H7 (cell line): Measurements from ENCODE around the gene PAPLN. TPM values are rescaled to one million over a fixed set of nuclear protein-coding genes. Genes with fewer than 3 reads are reported as not detected.

Experiments
- DNase-seq: peaks from one replicate; pipeline ENCODE4 v3.0.0; 2012
- H3K27me3 ChIP-seq: 2 replicates; pipeline ENCODE4 v1.6.0; 2011; ENCODE audit warnings: mild to moderate bottlenecking, low read length; ENCODE audit not compliant: control insufficient read depth, insufficient read depth
- H3K36me3 ChIP-seq: replicated peaks from 2 replicates; pipeline ENCODE4 v1.5.1; 2011; ENCODE audit warnings: low read length; ENCODE audit not compliant: control insufficient read depth, insufficient read depth
- H3K4me3 ChIP-seq: 2 replicates; pipeline ENCODE4 v1.5.1; 2011; ENCODE audit warnings: low read depth, mild to moderate bottlenecking, control low read depth, low read length, moderate library complexity; ENCODE audit not compliant: insufficient read depth
- total RNA-seq: library from RNA; depleted of rRNA; stranded (reverse); fragments of >200 nt; shearing (Covaris generic); gene quantifications from 2 replicates; pipeline ENCODE4 v1.2.3, GENCODE V29; 2014

The PAPLN gene
- total RNA-seq, 1 experiment from 2014 or later = 1.0 TPM

DNA sequence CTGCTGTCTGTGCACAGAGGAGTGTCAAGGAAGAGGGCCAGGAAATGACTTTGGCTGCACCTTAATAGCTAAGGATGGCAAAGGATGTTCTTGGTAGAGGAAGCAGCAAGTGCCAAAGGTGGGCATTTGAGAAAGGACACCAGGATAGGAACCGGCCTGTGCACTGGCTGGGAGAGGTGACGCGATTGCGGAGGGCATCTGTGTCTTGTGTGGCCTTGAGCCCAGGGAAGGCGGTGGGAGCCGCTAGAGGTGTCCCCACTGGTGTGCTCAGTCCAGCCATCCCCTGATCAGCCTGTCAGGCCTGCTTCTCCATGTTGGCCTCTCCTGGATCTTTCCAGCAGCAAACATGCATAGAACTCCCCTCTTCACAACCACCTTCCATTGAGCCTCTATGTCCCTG is 30.2 kb downstream of the PAPLN start:
- Histone ChIP-seq H3K36me3 (no peaks in the 10 kb centered on the region), H3K27me3 (no peaks in the 10 kb centered on the region; the same call in 1 of the 2 replicates), H3K4me3 (no peak overlapping the region)
- no peak for DNase-seq

DNA sequence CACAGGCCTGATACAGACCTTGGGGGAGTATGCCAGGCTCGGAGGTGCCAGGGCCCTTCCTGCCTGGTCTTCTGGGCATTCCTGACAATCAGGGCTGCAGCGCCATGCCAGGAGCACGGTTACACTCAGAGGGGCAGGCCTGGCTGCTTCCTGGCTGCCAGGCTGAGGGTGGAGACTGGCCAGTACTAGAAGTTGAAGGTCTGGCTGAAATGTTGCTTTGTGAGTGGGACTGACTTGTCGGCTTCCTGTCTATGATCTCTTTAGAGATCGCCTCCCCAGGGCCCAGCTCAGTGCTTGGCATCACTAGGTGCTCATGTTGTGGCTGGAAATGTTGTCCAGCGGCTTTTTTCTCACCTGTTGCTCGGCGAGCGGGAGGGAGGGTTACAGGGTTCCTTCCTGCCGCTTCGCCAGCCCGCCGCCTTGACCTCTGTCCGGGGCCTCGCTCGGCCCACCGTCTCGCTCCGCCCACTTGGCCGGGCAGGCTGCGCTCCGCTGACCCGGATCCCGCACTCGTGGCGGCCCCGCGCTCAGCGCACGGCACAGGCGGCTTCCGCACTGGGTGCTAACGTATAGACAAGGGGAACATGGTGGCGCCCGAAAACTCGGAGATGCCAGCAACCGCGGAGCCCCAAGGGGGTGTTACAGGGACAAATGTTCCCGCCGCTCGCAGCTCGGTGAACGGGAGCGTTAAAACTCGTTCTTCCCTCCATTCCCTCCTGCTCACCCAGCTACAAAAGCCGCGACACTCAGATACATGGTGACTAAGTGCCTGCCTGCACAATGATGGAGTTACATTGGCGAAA is 32.6 kb downstream of the PAPLN start:
- H3K36me3 ChIP-seq = no peaks in the 10 kb centered on the region
- peak overlapping the region; percentile 19; the same call in 1 of the 2 replicates for H3K4me3 ChIP-seq
- peak; percentile 90 for DNase-seq
- no peaks in the 10 kb centered on the region; the same call in 1 of the 2 replicates for H3K27me3 ChIP-seq

DNA sequence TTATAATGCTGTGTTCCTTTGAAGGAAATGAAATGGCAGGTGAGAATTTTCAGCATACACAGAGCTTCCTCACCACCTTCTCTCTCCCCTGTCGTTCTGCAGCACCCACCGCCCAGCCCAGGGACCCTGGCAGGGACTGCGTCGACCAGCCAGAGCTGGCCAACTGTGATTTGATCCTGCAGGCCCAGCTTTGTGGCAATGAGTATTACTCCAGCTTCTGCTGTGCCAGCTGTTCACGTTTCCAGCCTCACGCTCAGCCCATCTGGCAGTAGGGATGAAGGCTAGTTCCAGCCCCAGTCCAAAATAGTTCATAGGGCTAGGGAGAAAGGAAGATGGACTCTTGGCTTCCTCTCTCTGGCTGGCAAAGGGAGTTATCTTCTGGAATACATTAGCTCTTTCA is 35.1 kb downstream of the PAPLN start:
- no peak for DNase-seq
- Histone ChIP-seq H3K27me3 (no peaks in the 10 kb centered on the region; the same call in 1 of the 2 replicates), H3K36me3 (peaks cover 12% of the 10 kb centered on the region), H3K4me3 (no peak overlapping the region)

DNA sequence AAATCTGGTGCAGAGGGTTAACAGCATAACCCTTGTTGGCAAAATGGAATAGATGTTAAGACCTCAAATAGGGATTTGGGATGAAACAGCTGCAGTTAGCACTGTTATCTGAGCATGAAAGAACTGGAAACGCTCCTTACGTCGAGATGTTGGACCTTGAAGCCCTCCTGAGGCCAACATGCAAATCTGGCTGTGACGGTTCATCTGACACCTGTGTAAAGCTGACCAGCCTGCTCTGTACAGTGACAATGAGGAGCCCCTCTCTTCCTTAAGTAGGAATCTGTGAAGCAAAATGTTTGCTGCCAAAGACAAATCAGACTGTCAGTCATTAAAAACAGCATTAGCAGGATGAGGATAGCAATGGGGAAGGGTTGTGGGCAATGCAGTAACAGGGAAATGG is 36.5 kb downstream of the PAPLN start:
- peaks cover 12% of the 10 kb centered on the region for H3K36me3 ChIP-seq
- H3K4me3 ChIP-seq = no peak overlapping the region
- DNase-seq = no peak
- H3K27me3 ChIP-seq = no peaks in the 10 kb centered on the region; the same call in 1 of the 2 replicates

DNA sequence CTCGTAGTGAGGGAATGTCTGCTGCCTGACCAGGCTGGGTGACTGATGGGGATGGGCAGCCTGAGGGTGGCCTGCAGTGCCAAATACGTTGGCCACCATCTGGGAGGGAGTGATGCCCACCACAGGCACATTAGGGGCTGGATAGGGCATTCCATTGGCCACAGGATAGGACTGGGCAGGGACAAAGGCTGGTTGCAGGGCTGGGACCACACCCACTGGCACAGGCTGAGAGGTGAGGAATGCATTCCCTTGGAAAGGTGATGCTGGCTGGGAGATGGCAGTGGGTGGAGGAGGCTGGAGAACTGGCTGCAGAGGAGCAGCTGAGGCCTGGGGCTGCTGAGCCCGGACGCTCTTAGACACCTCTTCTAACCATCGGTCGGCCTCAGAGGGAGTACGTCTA is 39.5 kb downstream of the PAPLN start:
- Histone ChIP-seq H3K4me3 (no peak overlapping the region), H3K27me3 (no peaks in the 10 kb centered on the region), H3K36me3 (peaks cover 12% of the 10 kb centered on the region)
- DNase-seq = no peak

DNA sequence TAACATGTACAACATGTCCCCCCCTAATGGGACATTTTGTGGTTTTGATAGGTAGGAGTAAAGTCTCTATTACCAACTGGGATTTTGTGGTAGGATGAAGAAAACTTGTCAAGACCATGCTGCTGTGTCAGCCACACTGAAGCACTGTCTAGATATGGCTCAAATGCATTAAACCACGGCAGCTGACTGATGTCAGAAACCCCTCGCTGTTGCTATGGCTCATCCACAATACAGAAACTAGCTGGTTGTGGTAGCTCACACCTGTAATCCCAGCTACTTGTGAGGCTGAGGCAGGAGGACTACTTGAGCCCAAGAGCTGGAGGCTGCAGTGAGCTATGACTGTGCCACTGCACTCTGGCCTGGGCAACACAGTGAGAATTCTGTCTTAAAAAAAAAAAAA is 40.1 kb downstream of the PAPLN start:
- DNase-seq = no peak
- Histone ChIP-seq H3K27me3 (no peaks in the 10 kb centered on the region), H3K36me3 (peaks cover 14% of the 10 kb centered on the region), H3K4me3 (no peak overlapping the region)

DNA sequence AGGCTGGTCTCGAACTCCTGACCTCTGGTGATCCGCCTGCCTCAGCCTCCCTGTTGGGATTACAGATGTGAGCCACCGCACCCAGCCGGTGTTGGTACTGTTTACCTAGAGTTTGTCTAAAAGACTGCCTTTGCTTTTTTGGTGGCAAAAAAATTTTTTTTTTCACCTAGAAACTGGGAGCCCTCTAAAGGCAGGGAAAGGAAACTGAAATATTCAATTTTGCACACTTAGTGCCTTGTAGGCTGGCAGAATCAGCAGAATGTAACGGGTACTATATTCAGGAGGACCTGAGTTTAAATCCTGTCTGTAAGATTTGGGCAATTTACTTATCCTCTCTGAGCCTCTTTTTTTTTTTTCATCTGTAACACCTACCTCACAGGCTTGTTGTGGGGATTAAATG is 43.6 kb downstream of the PAPLN start:
- no peak overlapping the region for H3K4me3 ChIP-seq
- peaks cover 16% of the 10 kb centered on the region for H3K36me3 ChIP-seq
- DNase-seq = no peak
- H3K27me3 ChIP-seq = no peaks in the 10 kb centered on the region

DNA sequence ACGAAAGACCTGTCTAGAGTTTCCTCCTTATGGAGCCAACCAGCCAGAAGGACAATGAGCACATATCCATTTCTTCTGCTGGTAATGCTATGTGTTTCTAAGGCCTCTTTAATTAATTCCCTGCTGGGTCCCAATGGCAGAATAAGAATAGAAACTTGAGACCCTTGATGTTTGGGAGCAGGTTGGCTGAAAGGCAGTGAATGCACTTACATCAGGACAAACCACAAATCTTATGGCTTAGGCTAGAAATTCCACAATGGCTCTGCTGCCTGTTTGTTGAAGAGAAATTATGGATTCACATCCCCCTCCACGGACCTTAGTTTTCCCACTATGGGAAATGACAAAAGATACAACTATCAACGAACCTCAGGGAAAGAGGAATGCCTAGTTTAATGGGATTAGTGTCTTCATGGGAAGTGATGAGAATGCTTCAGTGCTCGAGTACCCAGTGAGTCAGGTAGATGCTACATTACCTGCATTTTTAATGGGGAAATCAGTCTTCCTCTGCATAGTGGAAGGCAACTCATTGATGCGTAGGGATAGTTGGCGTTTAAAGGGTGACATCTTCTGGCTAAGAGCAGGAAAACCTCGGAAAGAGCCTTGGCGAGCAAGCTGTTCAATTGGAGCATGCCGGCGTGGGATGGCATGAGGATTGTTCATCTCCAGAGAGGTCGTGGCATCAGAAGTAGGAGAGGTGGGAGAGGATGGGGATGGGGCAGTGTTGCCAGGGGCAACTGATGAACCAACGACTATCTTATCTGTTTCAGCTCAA is 46.5 kb downstream of the PAPLN start:
- peak; percentile 60 for DNase-seq
- Histone ChIP-seq H3K27me3 (no peaks in the 10 kb centered on the region), H3K4me3 (no peak overlapping the region), H3K36me3 (peaks cover 4% of the 10 kb centered on the region)

DNA sequence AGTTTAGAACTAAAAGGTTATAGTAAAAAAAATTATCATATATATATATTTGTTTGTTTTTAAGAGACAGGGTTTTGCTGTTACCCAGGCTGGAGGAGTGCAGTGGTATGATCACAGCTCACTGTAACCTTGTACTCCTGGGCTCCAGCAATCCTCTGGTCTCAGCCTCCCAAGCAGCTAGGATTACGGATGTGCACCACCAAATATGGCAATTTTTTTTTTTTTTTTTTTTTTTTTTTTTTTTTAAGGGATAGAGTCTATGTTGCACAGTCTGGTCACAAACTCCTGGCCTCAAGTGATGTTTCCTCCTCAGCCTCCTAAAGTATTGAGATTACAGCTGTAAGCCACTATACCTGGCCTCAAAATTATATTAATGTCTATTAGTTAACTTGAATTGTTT is 48.7 kb downstream of the PAPLN start:
- H3K27me3 ChIP-seq = no peaks in the 10 kb centered on the region
- DNase-seq = no peak
- no peak overlapping the region for H3K4me3 ChIP-seq
- peaks cover 4% of the 10 kb centered on the region for H3K36me3 ChIP-seq

DNA sequence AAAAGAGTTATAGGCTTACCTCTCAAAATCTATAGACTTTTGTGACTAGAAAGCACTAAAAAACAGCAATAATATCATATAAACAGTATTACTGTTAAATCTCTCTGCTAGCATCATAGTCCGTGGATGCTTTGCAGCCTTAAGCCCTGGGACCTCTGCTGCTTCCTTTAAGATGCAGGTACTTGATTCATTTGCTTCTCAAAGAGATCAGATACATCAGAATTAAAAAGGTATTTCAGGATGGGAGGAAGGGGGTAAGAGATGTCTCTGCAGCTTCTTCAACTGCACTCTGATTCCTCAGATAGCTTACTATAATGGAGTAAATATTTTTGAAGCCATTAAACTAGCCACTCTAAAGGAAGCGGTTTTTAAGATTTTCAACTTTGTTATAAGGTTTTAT is 49.3 kb downstream of the PAPLN start:
- Histone ChIP-seq H3K4me3 (no peak overlapping the region), H3K36me3 (peaks cover 4% of the 10 kb centered on the region), H3K27me3 (no peaks in the 10 kb centered on the region)
- DNase-seq = peak; percentile 49

DNA sequence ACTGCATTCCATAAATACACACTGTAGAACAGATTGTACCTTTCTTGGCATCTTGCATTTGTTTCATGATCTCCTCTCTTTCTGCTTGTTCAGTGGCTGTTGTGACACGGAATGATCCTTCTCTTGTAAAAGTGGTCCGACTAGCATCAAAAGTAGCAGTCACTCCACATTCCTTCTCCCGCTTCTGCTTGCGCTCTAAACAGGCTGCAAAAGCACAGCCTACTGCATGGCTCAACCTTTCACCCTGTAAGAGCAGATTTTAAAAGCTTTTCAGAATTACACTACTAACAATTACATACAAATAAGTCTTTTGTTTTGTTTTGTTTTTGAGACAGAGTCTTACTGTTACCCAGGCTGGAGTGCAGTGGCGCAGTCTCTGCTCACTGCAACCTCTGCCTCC is 49.8 kb downstream of the PAPLN start:
- no peak overlapping the region for H3K4me3 ChIP-seq
- DNase-seq = no peak
- H3K27me3 ChIP-seq = no peaks in the 10 kb centered on the region
- peaks cover 4% of the 10 kb centered on the region for H3K36me3 ChIP-seq

DNA sequence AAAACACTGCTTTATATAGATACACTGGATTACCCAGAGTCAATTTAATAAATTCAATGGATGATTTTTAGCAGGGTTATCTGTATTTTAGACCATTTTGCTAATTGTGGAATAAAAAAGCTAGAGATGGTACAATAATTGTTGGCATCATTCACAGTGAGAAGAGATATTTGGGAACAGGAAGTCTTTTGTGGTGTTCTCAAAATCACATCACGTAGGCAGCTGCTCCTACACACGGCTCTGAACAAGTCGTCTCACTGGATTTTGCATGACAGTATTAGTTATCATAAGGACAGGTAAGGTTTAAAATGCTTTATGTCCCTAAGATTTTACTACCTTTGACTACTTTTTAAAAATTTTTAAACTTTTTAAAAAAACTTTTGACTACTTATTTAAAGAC is 52.0 kb downstream of the PAPLN start:
- Histone ChIP-seq H3K27me3 (no peaks in the 10 kb centered on the region), H3K4me3 (no peak overlapping the region), H3K36me3 (no peaks in the 10 kb centered on the region; the same call in 1 of the 2 replicates)
- DNase-seq = no peak

DNA sequence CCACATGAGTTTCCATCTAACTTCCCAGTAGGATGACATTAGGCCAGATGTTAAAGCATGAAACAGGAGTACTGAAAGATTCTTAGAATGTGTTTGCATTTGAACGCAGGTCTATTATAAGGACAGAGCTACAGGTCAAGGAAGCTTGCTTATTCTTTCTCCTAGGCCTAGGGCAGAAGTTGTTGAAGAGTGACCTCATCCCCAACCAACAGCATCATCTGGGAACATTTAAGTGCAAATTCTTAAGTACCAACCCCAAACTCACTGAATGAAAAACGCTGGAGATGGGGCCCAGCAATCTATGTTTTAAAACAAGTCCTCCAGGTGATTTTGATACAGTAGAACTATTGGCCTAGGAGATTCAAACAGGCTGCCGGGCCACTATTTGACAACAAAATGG is 52.4 kb downstream of the PAPLN start:
- Histone ChIP-seq H3K27me3 (no peaks in the 10 kb centered on the region), H3K36me3 (no peaks in the 10 kb centered on the region; the same call in 1 of the 2 replicates), H3K4me3 (no peak overlapping the region)
- no peak for DNase-seq

DNA sequence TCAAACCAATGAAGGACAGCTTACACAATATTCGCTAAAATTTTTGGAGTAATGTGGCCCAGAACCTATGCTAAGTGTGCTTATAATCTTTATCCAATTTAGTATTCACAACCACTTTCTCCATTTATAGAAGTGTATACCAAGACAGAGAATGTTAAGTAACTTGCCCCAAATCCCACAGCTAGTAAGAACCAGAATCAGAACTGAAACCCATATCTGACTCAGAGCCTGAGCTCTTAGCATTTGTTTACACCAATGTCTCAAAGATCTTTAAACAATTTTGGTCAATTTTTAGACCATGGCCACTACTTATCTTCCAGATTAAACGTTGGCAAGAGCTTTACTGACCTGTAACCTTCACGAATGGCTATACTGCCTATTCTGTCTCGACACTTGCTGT is 53.0 kb downstream of the PAPLN start:
- Histone ChIP-seq H3K4me3 (no peak overlapping the region), H3K36me3 (no peaks in the 10 kb centered on the region; the same call in 1 of the 2 replicates), H3K27me3 (no peaks in the 10 kb centered on the region)
- no peak for DNase-seq
